Stimulated activated CD4-positive, alpha-beta T cell treated with anti-CD3 and anti-CD28 coated beads, Interleukin-12 subunit alpha, Interleukin-12 subunit beta, amount 100 ng/mL, for 4 hours (primary cell): ENCODE data around the gene PEG3.

Experiments
- DNase-seq: peaks from one replicate; pipeline ENCODE4 v3.0.0-alpha.2; 2020

PEG3 gene

DNA sequence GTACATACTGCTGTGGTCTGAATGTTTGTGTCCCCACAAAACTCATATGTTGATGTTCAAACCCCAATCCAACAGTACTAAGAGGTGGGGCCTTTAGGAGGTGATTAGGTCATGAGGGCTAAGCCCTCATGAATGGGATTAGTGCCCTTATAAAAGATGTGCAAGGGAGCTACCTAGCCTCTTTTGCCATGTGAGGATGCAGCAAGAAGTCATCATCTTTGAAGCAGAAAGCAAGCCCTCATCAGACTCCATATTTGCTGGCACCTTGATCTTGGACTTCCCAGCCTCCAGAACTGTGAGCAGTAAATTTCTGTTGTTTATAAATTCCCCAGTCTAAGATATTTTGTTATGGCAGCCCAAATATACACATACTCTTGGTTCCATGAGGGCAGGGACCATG, 33.9 kb downstream of the PEG3 start:
- no peak for DNase-seq
